K562 (cell line): Measurements from ENCODE around the gene C12orf43. TPM values are rescaled to one million over a fixed set of nuclear protein-coding genes. Genes with fewer than 3 reads are reported as not detected.
A peak's percentile ranks its signal among the peaks of the same experiment; 100 is the strongest.

Experiments
- ATAC-seq: fragments of 200-7000 bp; cut with Tn5 transposase; 3 replicates; pipeline ENCODE4 v1.9.1; 2020; ENCODE audit warnings: moderate library complexity
- BruUV-seq: library from RNA; stranded (reverse); fragments of 400-500 nt; replicated peaks from 2 replicates; lab custom pipeline; 2021; lab: Mats Ljungman, UMichigan
- CTCF ChIA-PET: fragments of 300-600 bp; formaldehyde crosslinking; extraction: SDS; loops from one replicate; lab custom pipeline; 2021; ENCODE audit warnings: low intra/inter-chr PET ratio; lab: Yijun Ruan, JAX
- POLR2A ChIA-PET: fragments of 300-600, 350-650 bp; sonication (Branson Sonifier 250); formaldehyde crosslinking; extraction: SDS; loops from one replicate; lab custom pipeline; 2021; ENCODE audit warnings: antibody characterized with exemption, inconsistent platforms; lab: Yijun Ruan, JAX
- DNase-seq, 4 experiments: peaks; one replicate each; pipeline versions ENCODE4 v3.0.0 to v3.0.0-alpha.2; 2011 to 2018; ENCODE audit warnings: low spot score in 3 of 4, mixed read lengths in 3 of 4; ENCODE audit errors: extremely low read depth in 1 of 4
- FAIRE-seq: peaks from 2 replicates; lab custom pipeline; 2011; peaks lifted over from hg19 to GRCh38; lab: Jason Lieb, UNC
- H2AFZ ChIP-seq: 2 replicates; pipeline ENCODE4 v1.6.0; 2011; ENCODE audit warnings: low read depth, low read length, control low read depth, inconsistent platforms
- H3K27ac ChIP-seq: fragments of 200-600 bp; 3 replicates; pipeline ENCODE4 v1.8.0; 2011; ENCODE audit warnings: low read depth, mild to moderate bottlenecking, control low read depth, inconsistent platforms, low read length, moderate library complexity, mixed read lengths; ENCODE audit errors: extremely low read depth
- H3K27me3 ChIP-seq, 2 experiments: fragments of 300-600 bp in 1 of 2; 2 replicates in 1 of 2; 3 replicates in 1 of 2; pipeline versions ENCODE4 v1.6.0 to v1.8.0; 2011; ENCODE audit warnings: inconsistent platforms in 2 of 2, low read length in 2 of 2, mild to moderate bottlenecking in 1 of 2, mixed read lengths in 1 of 2, moderate library complexity in 1 of 2; ENCODE audit not compliant: control insufficient read depth in 2 of 2, insufficient read depth in 2 of 2
- H3K36me3 ChIP-seq: fragments of 300-600 bp; 3 replicates; pipeline ENCODE4 v1.8.0; 2011; ENCODE audit warnings: mild to moderate bottlenecking, low read length, inconsistent platforms; ENCODE audit not compliant: control insufficient read depth, insufficient read depth
- H3K4me1 ChIP-seq, 2 experiments: fragments of 200-600 bp in 1 of 2; replicated peaks in 1 of 2; 2 replicates in 1 of 2; 3 replicates in 1 of 2; pipeline versions ENCODE4 v1.5.1 to v1.8.0; 2011; ENCODE audit warnings: inconsistent platforms in 2 of 2, low read length in 2 of 2, mild to moderate bottlenecking in 1 of 2, mixed read lengths in 1 of 2, moderate library complexity in 1 of 2; ENCODE audit not compliant: control insufficient read depth in 2 of 2, insufficient read depth in 2 of 2
- H3K4me2 ChIP-seq: 2 replicates; pipeline ENCODE4 v1.6.1; 2011; ENCODE audit warnings: low read length, control low read depth, inconsistent platforms, mixed read lengths; ENCODE audit not compliant: insufficient read depth
- H3K4me3 ChIP-seq: fragments of 200-600 bp; sonication (generic), shearing (Covaris generic); 2 replicates; pipeline ENCODE4 v1.5.1; 2016; ENCODE audit warnings: control low read depth, inconsistent platforms
- H3K79me2 ChIP-seq: fragments of 200-600 bp; 3 replicates; pipeline ENCODE4 v1.8.0; 2011; ENCODE audit warnings: low read length, inconsistent platforms; ENCODE audit not compliant: control insufficient read depth, insufficient read depth
- H3K9ac ChIP-seq, 2 experiments: 2 replicates each; pipeline versions ENCODE4 v1.6.0 to v1.6.1; 2011; ENCODE audit warnings: low read depth in 2 of 2, low read length in 2 of 2, control low read depth in 1 of 2, inconsistent platforms in 1 of 2, mild to moderate bottlenecking in 1 of 2, mixed read lengths in 1 of 2; ENCODE audit not compliant: insufficient read depth in 1 of 2
- H3K9me1 ChIP-seq: one replicate; pipeline ENCODE4 v1.6.0; 2011; ENCODE audit warnings: inconsistent platforms, mild to moderate bottlenecking, low read length, moderate library complexity; ENCODE audit not compliant: control insufficient read depth, insufficient read depth
- H3K9me3 ChIP-seq: replicated peaks from 2 replicates; pipeline ENCODE4 v1.5.1; 2011; ENCODE audit warnings: low read depth, low read length, inconsistent platforms; ENCODE audit not compliant: control insufficient read depth, insufficient read depth
- H4K20me1 ChIP-seq: replicated peaks from 2 replicates; pipeline ENCODE4 v1.6.1; 2011; ENCODE audit warnings: low read length, inconsistent platforms, mixed read lengths; ENCODE audit not compliant: control insufficient read depth, insufficient read depth
- CBFA2T3 ChIP-seq: fragments of 450-650 bp; IDR thresholded peaks from 2 replicates; pipeline ENCODE4 v1.6.1; 2017
- RBM25 ChIP-seq: fragments of 200-400 bp; formaldehyde crosslinking; IDR thresholded peaks from 2 replicates; pipeline ENCODE4 v1.6.1; 2018; ENCODE audit warnings: low read length, low read depth, moderate library complexity; ENCODE audit not compliant: severe bottlenecking
- ZFP91 ChIP-seq: sonication (generic); formaldehyde crosslinking; IDR thresholded peaks from 2 replicates; pipeline ENCODE4 v1.8.0; 2022; ENCODE audit warnings: mild to moderate bottlenecking, missing genetic modification reagents
- ZNF217 ChIP-seq: sonication (generic); formaldehyde crosslinking; IDR thresholded peaks from 2 replicates; pipeline ENCODE4 v1.8.0; 2022; ENCODE audit warnings: mild to moderate bottlenecking, missing genetic modification reagents
- ZSCAN32 ChIP-seq: fragments of 450-650 bp; formaldehyde crosslinking; IDR thresholded peaks from 2 replicates; pipeline ENCODE4 v1.4.0; 2020; ENCODE audit warnings: mild to moderate bottlenecking, moderate library complexity
- WGBS: fragments of 100-300 bp; shearing (Covaris generic); methylation state at CpG from one replicate; pipeline ENCODE4 v1.1.6; 2016; ENCODE audit warnings: low coverage, mixed read lengths; ENCODE audit not compliant: insufficient coverage; ENCODE audit errors: missing lambda C conversion rate; 5-methylcytosine and 5-hydroxymethylcytosine counted together
- in situ Hi-C: fragments of 300-500 bp; cut with MboI; formaldehyde crosslinking; loops from 4 replicates; pipeline ENCODE4 v1.15.0; 2018; ENCODE audit warnings: inconsistent platforms, mixed read lengths
- intact Hi-C: fragments of 100-400 bp; cut with micrococcal nuclease; formaldehyde crosslinking; loops from 2 replicates; pipeline ENCODE4 v1.14.2; 2022
- polyA plus RNA-seq, 8 experiments: library from polyadenylated mRNA; depleted of rRNA in 4 of 8; stranded (reverse) in 5 of 8; unstranded in 3 of 8; fragments of >200 nt; fragmentation: Nextera tagmentation in 2 of 8; fragmentation: Illumina TruSeq in 1 of 8; extraction: Ambion mirVana in 2 of 8; extraction: Trizol in 1 of 8; gene quantifications; 2 replicates each; pipeline versions ENCODE4 v1.2.1 to v1.2.3, GENCODE V29; 2011 to 2014; ENCODE audit warnings: inconsistent platforms in 1 of 8, missing spikeins in 1 of 8
- total RNA-seq, 7 experiments: library from RNA; depleted of rRNA in 6 of 7; stranded (reverse); fragments of >200 nt in 6 of 7; fragmentation: Illumina TruSeq in 2 of 7; extraction: Trizol in 2 of 7; gene quantifications; 2 replicates each; pipeline versions ENCODE4 v1.2.1 to v1.2.3, GENCODE V29; 2011 to 2021; ENCODE audit warnings: low replicate concordance in 1 of 7

Gene C12orf43
- total and polyA plus RNA-seq, 9 of the 15 experiments (the other 6 are each of a cell fraction or from before 2014, with no cell fraction given): 4.3 to 22.2 (median 16.8) TPM

GRCh38 chr12:121036810-121037326, 20.6 kb upstream of the C12orf43 start:
- H2AFZ ChIP-seq: no peak overlapping the region
- DNase-seq (no peak), FAIRE-seq (no peak), ATAC-seq (no peak)
- H3K79me2 ChIP-seq: no peaks in the 10 kb centered on the region
- BruUV-seq: no TSS peak
- H3K27ac ChIP-seq: no peak overlapping the region
- intact Hi-C loops: no loop called here
- in situ Hi-C loops: no loop called here
- ChIA-PET CTCF (no interaction called here), POLR2A (no interaction called here)
- H3K9me3 ChIP-seq: no peaks in the 10 kb centered on the region
- H3K4me1 ChIP-seq: peaks cover 0 to 5% of the 10 kb centered on the region in 2 experiments; a peak in 1 of 5 replicates
- peak; percentile 67 for TF ChIP-seq RBM25
- no peak for TF ChIP-seq ZSCAN32
- no peaks in the 10 kb centered on the region for H3K36me3 ChIP-seq
- H3K4me3 ChIP-seq: no peak overlapping the region
- 5% methylated on average over 6 of the region's 6 CpGs for WGBS
- no peak overlapping the region for H3K4me2 ChIP-seq
- no peaks in the 10 kb centered on the region for H3K9me1 ChIP-seq
- peaks cover 33 to 55% of the 10 kb centered on the region in 2 experiments for H3K27me3 ChIP-seq
- H3K9ac ChIP-seq: no peak overlapping the region
- no peaks in the 10 kb centered on the region; the same call in 1 of the 2 replicates for H4K20me1 ChIP-seq

- peaks cover 35 to 58% of the 10 kb centered on the region in 2 experiments for H3K27me3 ChIP-seq
- peaks cover 0 to 5% of the 10 kb centered on the region in 2 experiments; a peak in 1 of 5 replicates for H3K4me1 ChIP-seq
- no TSS peak for BruUV-seq
- 7% methylated on average over 9 of the region's 9 CpGs for WGBS
- FAIRE-seq (no peak), DNase-seq (no peak), ATAC-seq (no peak)
- POLR2A ChIA-PET: interaction anchor here (0.6 kb wide), 1 partner anchor 506 kb away, joined by 4 read pairs; the partner anchor contains the start of gene COQ5
- H3K36me3 ChIP-seq: no peaks in the 10 kb centered on the region
- in situ Hi-C loops: no loop called here
- TF ChIP-seq ZNF217 (CRISPR knock-in tag) (no peak), ZFP91 (CRISPR knock-in tag) (no peak), CBFA2T3 (peak; percentile 24; the same call in 1 of the 2 replicates)
- no peak overlapping the region for H2AFZ ChIP-seq
- H3K79me2 ChIP-seq: no peaks in the 10 kb centered on the region
- intact Hi-C loops: no loop called here
- no peak overlapping the region for H3K4me3 ChIP-seq
- no peaks in the 10 kb centered on the region for H3K9me1 ChIP-seq
- no peak overlapping the region for H3K4me2 ChIP-seq
- no peak overlapping the region for H3K27ac ChIP-seq
- no peak overlapping the region for H3K9ac ChIP-seq
- CTCF ChIA-PET: no interaction called here
- no peaks in the 10 kb centered on the region; the same call in 1 of the 2 replicates for H4K20me1 ChIP-seq
- H3K9me3 ChIP-seq: no peaks in the 10 kb centered on the region
Measured at GRCh38 chr12:121034616-121035305, 18.5 kb upstream of the C12orf43 start.
